SJCRH30 (cell line): ENCODE measurements around the gene SPNS3. TPM values are rescaled to one million over a fixed set of nuclear protein-coding genes. Genes with fewer than 3 reads are reported as not detected.

Experiments used
- DNase-seq, 2 experiments: peaks; one replicate each; pipeline ENCODE4 v3.0.0-alpha.2; 2015 to 2020
- H3K27ac ChIP-seq: fragments of 250-450 bp; sonication (Bioruptor Pico); 2 replicates; pipeline ENCODE4 v1.5.1; 2020; ENCODE audit warnings: mild to moderate bottlenecking, moderate library complexity
- H3K27me3 ChIP-seq: fragments of 250-450 bp; sonication (Bioruptor Pico); 2 replicates; pipeline ENCODE4 v1.5.1; 2020; ENCODE audit warnings: mild to moderate bottlenecking, moderate library complexity
- H3K36me3 ChIP-seq: fragments of 250-450 bp; sonication (Bioruptor Pico); 2 replicates; pipeline ENCODE4 v1.5.1; 2020; ENCODE audit warnings: mild to moderate bottlenecking, moderate library complexity
- H3K4me1 ChIP-seq: fragments of 250-450 bp; sonication (Bioruptor Pico); 2 replicates; pipeline ENCODE4 v1.5.1; 2020; ENCODE audit warnings: mild to moderate bottlenecking, moderate library complexity
- H3K4me3 ChIP-seq: fragments of 250-450 bp; sonication (Bioruptor Pico); 2 replicates; pipeline ENCODE4 v1.5.1; 2020; ENCODE audit warnings: mild to moderate bottlenecking, moderate library complexity
- H3K9me3 ChIP-seq: fragments of 250-450 bp; sonication (Bioruptor Pico); replicated peaks from 2 replicates; pipeline ENCODE4 v1.5.1; 2020; ENCODE audit warnings: mild to moderate bottlenecking, moderate library complexity
- total RNA-seq: library from RNA; depleted of rRNA; stranded (reverse); fragments of >200 nt; shearing (Covaris generic); gene quantifications from 2 replicates; pipeline ENCODE4 v1.2.3, GENCODE V29; 2014

The SPNS3 gene
- total RNA-seq, 1 experiment from 2014 or later: not detected

- H3K27ac ChIP-seq: no peak overlapping the region
- no peaks in the 10 kb centered on the region for H3K9me3 ChIP-seq
- H3K4me1 ChIP-seq: no peaks in the 10 kb centered on the region
- DNase-seq: no peak
- H3K36me3 ChIP-seq: no peaks in the 10 kb centered on the region
- no peak overlapping the region for H3K4me3 ChIP-seq
- H3K27me3 ChIP-seq: no peaks in the 10 kb centered on the region
Observed at GRCh38 chr17:4444782-4445473, 11.2 kb downstream of the SPNS3 start.

GRCh38 chr17:4445731-4446130 lies 12.0 kb downstream of the SPNS3 start:
- Histone ChIP-seq H3K9me3 (no peaks in the 10 kb centered on the region), H3K4me3 (no peak overlapping the region), H3K36me3 (no peaks in the 10 kb centered on the region), H3K27ac (no peak overlapping the region), H3K27me3 (no peaks in the 10 kb centered on the region), H3K4me1 (no peaks in the 10 kb centered on the region)
- DNase-seq: no peak

- H3K9me3 ChIP-seq: no peaks in the 10 kb centered on the region
Observed at GRCh38 chr17:4446326-4447071, 12.8 kb downstream of the SPNS3 start.

GRCh38 chr17:4448197-4448980 lies 14.6 kb downstream of the SPNS3 start:
- Histone ChIP-seq H3K9me3 (no peaks in the 10 kb centered on the region), H3K4me3 (no peak overlapping the region), H3K4me1 (no peaks in the 10 kb centered on the region), H3K36me3 (no peaks in the 10 kb centered on the region), H3K27ac (no peak overlapping the region), H3K27me3 (no peaks in the 10 kb centered on the region)
- DNase-seq: no peak

More at GRCh38 chr17:4446326-4447071, 12.8 kb downstream of the SPNS3 start:
- Histone ChIP-seq H3K27me3 (no peaks in the 10 kb centered on the region), H3K27ac (no peak overlapping the region), H3K4me3 (no peak overlapping the region), H3K4me1 (no peaks in the 10 kb centered on the region), H3K36me3 (no peaks in the 10 kb centered on the region)
- DNase-seq: no peak

- no peak overlapping the region for H3K27ac ChIP-seq
- no peaks in the 10 kb centered on the region for H3K27me3 ChIP-seq
- H3K4me3 ChIP-seq: no peak overlapping the region
- no peaks in the 10 kb centered on the region for H3K36me3 ChIP-seq
- no peaks in the 10 kb centered on the region for H3K9me3 ChIP-seq
- DNase-seq: no peak
- no peaks in the 10 kb centered on the region for H3K4me1 ChIP-seq
Observed at GRCh38 chr17:4449736-4450135, 16.0 kb downstream of the SPNS3 start.

GRCh38 chr17:4450710-4451316 lies 17.1 kb downstream of the SPNS3 start:
- Histone ChIP-seq H3K27me3 (no peaks in the 10 kb centered on the region), H3K36me3 (no peaks in the 10 kb centered on the region), H3K4me3 (no peak overlapping the region), H3K27ac (no peak overlapping the region), H3K9me3 (no peaks in the 10 kb centered on the region), H3K4me1 (no peaks in the 10 kb centered on the region)
- no peak for DNase-seq

GRCh38 chr17:4453812-4454591 lies 20.3 kb downstream of the SPNS3 start:
- Histone ChIP-seq H3K4me3 (no peak overlapping the region), H3K27ac (no peak overlapping the region), H3K9me3 (no peaks in the 10 kb centered on the region), H3K27me3 (no peaks in the 10 kb centered on the region), H3K4me1 (no peaks in the 10 kb centered on the region), H3K36me3 (no peaks in the 10 kb centered on the region)
- no peak for DNase-seq

GRCh38 chr17:4460661-4461060 lies 26.9 kb downstream of the SPNS3 start:
- Histone ChIP-seq H3K4me1 (no peaks in the 10 kb centered on the region), H3K4me3 (no peak overlapping the region), H3K9me3 (no peaks in the 10 kb centered on the region), H3K27ac (no peak overlapping the region), H3K36me3 (no peaks in the 10 kb centered on the region), H3K27me3 (no peaks in the 10 kb centered on the region)
- DNase-seq: no peak

- no peak overlapping the region for H3K4me3 ChIP-seq
- H3K27ac ChIP-seq: no peak overlapping the region
- H3K27me3 ChIP-seq: no peaks in the 10 kb centered on the region
- DNase-seq: no peak
- H3K9me3 ChIP-seq: no peaks in the 10 kb centered on the region
- H3K36me3 ChIP-seq: no peaks in the 10 kb centered on the region
- H3K4me1 ChIP-seq: no peaks in the 10 kb centered on the region
Observed at GRCh38 chr17:4463818-4464476, 30.2 kb downstream of the SPNS3 start.

GRCh38 chr17:4465786-4466185 lies 32.0 kb downstream of the SPNS3 start:
- DNase-seq: no peak
- Histone ChIP-seq H3K27ac (no peak overlapping the region), H3K36me3 (no peaks in the 10 kb centered on the region)

GRCh38 chr17:4467287-4467686 lies 33.5 kb downstream of the SPNS3 start:
- Histone ChIP-seq H3K9me3 (no peaks in the 10 kb centered on the region), H3K36me3 (no peaks in the 10 kb centered on the region), H3K4me3 (no peak overlapping the region), H3K27ac (no peak overlapping the region), H3K27me3 (no peaks in the 10 kb centered on the region), H3K4me1 (no peaks in the 10 kb centered on the region)
- DNase-seq: no peak

More at GRCh38 chr17:4465786-4466185, 32.0 kb downstream of the SPNS3 start:
- Histone ChIP-seq H3K9me3 (no peaks in the 10 kb centered on the region), H3K27me3 (no peaks in the 10 kb centered on the region), H3K4me3 (no peak overlapping the region), H3K4me1 (no peaks in the 10 kb centered on the region)

GRCh38 chr17:4469552-4469951 lies 35.8 kb downstream of the SPNS3 start:
- Histone ChIP-seq H3K4me3 (no peak overlapping the region), H3K4me1 (no peaks in the 10 kb centered on the region), H3K27me3 (no peaks in the 10 kb centered on the region), H3K36me3 (no peaks in the 10 kb centered on the region), H3K27ac (no peak overlapping the region), H3K9me3 (no peaks in the 10 kb centered on the region)
- DNase-seq: no peak

- H3K4me3 ChIP-seq: no peak overlapping the region
Observed at GRCh38 chr17:4472286-4472685, 38.5 kb downstream of the SPNS3 start.

GRCh38 chr17:4474093-4474492 lies 40.4 kb downstream of the SPNS3 start:
- H3K27ac ChIP-seq: no peak overlapping the region
- no peaks in the 10 kb centered on the region for H3K36me3 ChIP-seq
- H3K9me3 ChIP-seq: no peaks in the 10 kb centered on the region
- H3K4me1 ChIP-seq: peaks cover 10% of the 10 kb centered on the region
- H3K27me3 ChIP-seq: no peaks in the 10 kb centered on the region
- H3K4me3 ChIP-seq: no peak overlapping the region
- no peak for DNase-seq

More at GRCh38 chr17:4472286-4472685, 38.5 kb downstream of the SPNS3 start:
- H3K27ac ChIP-seq: no peak overlapping the region
- no peak for DNase-seq
- peaks cover 10% of the 10 kb centered on the region for H3K4me1 ChIP-seq
- no peaks in the 10 kb centered on the region for H3K9me3 ChIP-seq
- H3K36me3 ChIP-seq: no peaks in the 10 kb centered on the region
- H3K27me3 ChIP-seq: no peaks in the 10 kb centered on the region
